ENCODE results near the gene TFF2.

TFF2 gene

GRCh38 chr21:42396799-42397745 lies 46.3 kb upstream of the TFF2 start:
- no peak for TF ChIP-seq CTCF (conservative IDR thresholded peaks at IDR 0.05; ENCODE audit: low read depth, low read length)
- Histone ChIP-seq H3K36me3 (ENCODE audit: insufficient read depth) (no peaks in the 10 kb centered on the region), H3K4me1 (ENCODE audit: low read depth, poor library complexity, severe bottlenecking) (no peaks in the 10 kb centered on the region)

GRCh38 chr21:42395905-42396651 lies 45.3 kb upstream of the TFF2 start, which contains the start of gene TMPRSS3:
TMPRSS3 (minus strand) TSS chr21:42396052; CDS start chr21:42395417, 635 bp downstream.
- no peak within 1 kb of the TSS for H3K4me2 ChIP-seq
- H2AFZ ChIP-seq (ENCODE audit: low read depth): no peak within 1 kb of the TSS
- H3K4me1 ChIP-seq (ENCODE audit: low read depth, poor library complexity, severe bottlenecking): no peaks in the 10 kb centered on the region
- no peaks in the 10 kb centered on the region for H3K79me2 ChIP-seq (ENCODE audit: insufficient read depth, low read depth)
- no peak within 1 kb of the TSS for H3K27ac ChIP-seq
- H3K9ac ChIP-seq: no peak within 1 kb of the TSS
- H3K4me3 ChIP-seq (IDR thresholded peaks at IDR 0.05; ENCODE audit: insufficient read depth, low read depth, low read length): no peak within 1 kb of the TSS
- no peaks in the 10 kb centered on the region for H4K20me1 ChIP-seq (ENCODE audit: insufficient read depth)
- no peaks in the 10 kb centered on the region for H3K36me3 ChIP-seq (ENCODE audit: insufficient read depth)
- TF ChIP-seq CTCF (conservative IDR thresholded peaks at IDR 0.05; ENCODE audit: low read depth, low read length): no peak
- peaks cover 23% of the 10 kb centered on the region; the same call in 1 of the 2 replicates for H3K27me3 ChIP-seq (ENCODE audit: insufficient read depth, low read depth)

More at GRCh38 chr21:42396799-42397745, 46.3 kb upstream of the TFF2 start:
- Histone ChIP-seq H3K9ac (no peak overlapping the region), H2AFZ (ENCODE audit: low read depth) (no peak overlapping the region), H3K27me3 (ENCODE audit: insufficient read depth, low read depth) (peaks cover 15% of the 10 kb centered on the region; the same call in 1 of the 2 replicates), H4K20me1 (ENCODE audit: insufficient read depth) (no peaks in the 10 kb centered on the region), H3K4me2 (no peak overlapping the region), H3K79me2 (ENCODE audit: insufficient read depth, low read depth) (no peaks in the 10 kb centered on the region), H3K27ac (no peak overlapping the region), H3K4me3 (IDR thresholded peaks at IDR 0.05; ENCODE audit: insufficient read depth, low read depth, low read length) (no peak overlapping the region)

- H3K36me3 ChIP-seq (ENCODE audit: insufficient read depth): no peaks in the 10 kb centered on the region
- H3K79me2 ChIP-seq (ENCODE audit: insufficient read depth, low read depth): no peaks in the 10 kb centered on the region
- no peak overlapping the region for H2AFZ ChIP-seq (ENCODE audit: low read depth)
- H3K4me1 ChIP-seq (ENCODE audit: low read depth, poor library complexity, severe bottlenecking): no peaks in the 10 kb centered on the region
- H3K4me2 ChIP-seq: no peak overlapping the region
- H3K4me3 ChIP-seq (IDR thresholded peaks at IDR 0.05; ENCODE audit: insufficient read depth, low read depth, low read length): no peak overlapping the region
- no peak for TF ChIP-seq CTCF (conservative IDR thresholded peaks at IDR 0.05; ENCODE audit: low read depth, low read length)
- no peaks in the 10 kb centered on the region for H4K20me1 ChIP-seq (ENCODE audit: insufficient read depth)
- no peak overlapping the region for H3K27ac ChIP-seq
- H3K9ac ChIP-seq: no peak overlapping the region
- H3K27me3 ChIP-seq (ENCODE audit: insufficient read depth, low read depth): peaks cover 23% of the 10 kb centered on the region; the same call in 1 of the 2 replicates
These were observed 44.5 kb upstream of the TFF2 start for GRCh38 chr21:42395302-42395701.

GRCh38 chr21:42393443-42393950 lies 42.7 kb upstream of the TFF2 start:
- H3K9ac ChIP-seq: no peak overlapping the region
- H2AFZ ChIP-seq (ENCODE audit: low read depth): no peak overlapping the region
- no peak overlapping the region for H3K4me3 ChIP-seq (IDR thresholded peaks at IDR 0.05; ENCODE audit: insufficient read depth, low read depth, low read length)
- H3K4me2 ChIP-seq: no peak overlapping the region
- H4K20me1 ChIP-seq (ENCODE audit: insufficient read depth): no peaks in the 10 kb centered on the region
- H3K79me2 ChIP-seq (ENCODE audit: insufficient read depth, low read depth): no peaks in the 10 kb centered on the region
- H3K36me3 ChIP-seq (ENCODE audit: insufficient read depth): no peaks in the 10 kb centered on the region
- TF ChIP-seq CTCF (conservative IDR thresholded peaks at IDR 0.05; ENCODE audit: low read depth, low read length): no peak
- H3K27ac ChIP-seq: no peak overlapping the region
- no peaks in the 10 kb centered on the region for H3K4me1 ChIP-seq (ENCODE audit: low read depth, poor library complexity, severe bottlenecking)
- peaks cover 27% of the 10 kb centered on the region; the same call in 1 of the 2 replicates for H3K27me3 ChIP-seq (ENCODE audit: insufficient read depth, low read depth)
